Testis (tissue), 3 donors: ENCODE results near the gene GNA12. TPM values are rescaled to one million over a fixed set of nuclear protein-coding genes. Genes with fewer than 3 reads are reported as not detected.

Experiments
- DNase-seq: peaks from one replicate; pipeline ENCODE4 v3.0.0-alpha.2; 2019
- H3K27ac ChIP-seq, 2 donors: fragments of 200-600 bp; sonication (generic); one replicate each; pipeline ENCODE4 v1.5.1; 2019
- H3K27me3 ChIP-seq: fragments of 200-600 bp; sonication (generic); one replicate; pipeline ENCODE4 v1.5.1; 2019
- H3K36me3 ChIP-seq: fragments of 200-600 bp; sonication (generic); one replicate; pipeline ENCODE4 v1.5.1; 2017; ENCODE audit warnings: low read depth; ENCODE audit errors: missing control alignments
- H3K4me1 ChIP-seq: fragments of 200-600 bp; sonication (generic); one replicate; pipeline ENCODE4 v1.5.1; 2019
- H3K4me3 ChIP-seq, 2 donors: fragments of 200-600 bp; sonication (generic); one replicate each; pipeline ENCODE4 v1.5.1; 2017 to 2019
- H3K9me3 ChIP-seq: fragments of 200-600 bp; sonication (generic); one replicate; pipeline ENCODE4 v1.5.1; 2017
- POLR2A ChIP-seq: fragments of 450-650 bp; IDR thresholded peaks from one replicate; pipeline ENCODE4 v1.6.1; 2017; ENCODE audit warnings: antibody characterized with exemption, mild to moderate bottlenecking, moderate library complexity
- WGBS, 2 donors: methylation state at CpG; one replicate each; pipeline ENCODE4 v1.1.5; 2018; 5-methylcytosine and 5-hydroxymethylcytosine counted together
- intact Hi-C: fragments of 100-400 bp; cut with DNase I; formaldehyde crosslinking; loops from one replicate; pipeline ENCODE4 v1.15.1; 2023; ENCODE audit warnings: low total_unique reads
- polyA plus RNA-seq: library from polyadenylated mRNA; stranded (reverse); fragments of 350-450 nt; fragmentation: Illumina TruSeq; extraction: RNeasy Lipid Tissue Mini Kit (QIAGEN cat#74804); gene quantifications from one replicate; pipeline ENCODE4 v1.2.3, GENCODE V29; 2014; ENCODE audit warnings: low read depth, low replicate concordance; ENCODE audit not compliant: insufficient read depth
- total RNA-seq, 2 donors: library from RNA; depleted of rRNA; stranded (reverse); fragments of >200 nt; gene quantifications; one replicate each; pipeline ENCODE4 v1.2.3, GENCODE V29; 2016
- TF ChIP-seq, protein P1 (sequence below), 3 experiments: fragments of 450-650 bp in 2 of 3; fragments of 200-600 bp in 1 of 3; sonication (generic) in 1 of 3; IDR thresholded peaks; one replicate each; pipeline ENCODE4 v1.5.1; 2016 to 2019; ENCODE audit warnings: antibody characterized with exemption in 3 of 3, mild to moderate bottlenecking in 2 of 3, moderate library complexity in 1 of 3

The GNA12 gene
- total and polyA plus RNA-seq, 3 donors from 2014 or later, result 50.0 to 69.6 (median 53.2) TPM

DNA sequence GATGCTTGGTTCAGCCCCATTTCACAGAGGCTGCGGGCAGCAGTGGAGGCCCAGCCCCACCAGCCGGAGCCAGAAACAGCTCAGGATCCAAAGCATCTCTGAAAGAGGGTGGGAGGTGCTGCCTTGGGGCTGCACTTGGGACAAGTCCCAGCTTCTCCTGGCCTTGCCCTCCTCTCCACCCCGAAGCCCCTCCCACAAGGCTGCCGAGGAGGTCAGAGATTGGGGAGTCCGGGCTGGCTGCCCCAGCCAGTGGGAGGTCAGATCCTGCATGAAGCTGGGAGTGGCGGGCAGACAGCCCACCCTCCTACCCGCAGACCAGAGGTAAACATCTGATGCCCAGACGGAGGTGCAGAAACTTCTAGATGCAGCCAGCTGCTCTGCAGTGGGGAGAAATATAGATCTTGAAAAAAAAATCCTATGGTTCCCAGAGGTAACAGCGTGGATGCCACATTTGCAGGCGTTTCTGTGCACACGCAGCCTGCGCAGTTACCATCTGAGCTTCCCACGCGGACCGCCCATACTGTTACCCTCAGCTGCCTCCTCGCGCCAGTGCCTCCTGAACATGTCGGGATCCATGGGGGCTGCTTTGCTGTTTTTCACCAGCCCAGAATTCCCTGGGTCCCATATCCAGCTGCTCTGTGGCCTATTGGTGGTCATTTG, 36.9 kb upstream of the GNA12 start:
- intact Hi-C loops, result no loop called here
- Histone ChIP-seq H3K9me3 (no peaks in the 10 kb centered on the region), H3K36me3 (no peaks in the 10 kb centered on the region), H3K27ac (no peak overlapping the region), H3K27me3 (no peaks in the 10 kb centered on the region), H3K4me3 (no peak overlapping the region), H3K4me1 (no peaks in the 10 kb centered on the region)
- no peak for DNase-seq
- no peak for TF ChIP-seq POLR2A
- TF ChIP-seq, protein P1, sequence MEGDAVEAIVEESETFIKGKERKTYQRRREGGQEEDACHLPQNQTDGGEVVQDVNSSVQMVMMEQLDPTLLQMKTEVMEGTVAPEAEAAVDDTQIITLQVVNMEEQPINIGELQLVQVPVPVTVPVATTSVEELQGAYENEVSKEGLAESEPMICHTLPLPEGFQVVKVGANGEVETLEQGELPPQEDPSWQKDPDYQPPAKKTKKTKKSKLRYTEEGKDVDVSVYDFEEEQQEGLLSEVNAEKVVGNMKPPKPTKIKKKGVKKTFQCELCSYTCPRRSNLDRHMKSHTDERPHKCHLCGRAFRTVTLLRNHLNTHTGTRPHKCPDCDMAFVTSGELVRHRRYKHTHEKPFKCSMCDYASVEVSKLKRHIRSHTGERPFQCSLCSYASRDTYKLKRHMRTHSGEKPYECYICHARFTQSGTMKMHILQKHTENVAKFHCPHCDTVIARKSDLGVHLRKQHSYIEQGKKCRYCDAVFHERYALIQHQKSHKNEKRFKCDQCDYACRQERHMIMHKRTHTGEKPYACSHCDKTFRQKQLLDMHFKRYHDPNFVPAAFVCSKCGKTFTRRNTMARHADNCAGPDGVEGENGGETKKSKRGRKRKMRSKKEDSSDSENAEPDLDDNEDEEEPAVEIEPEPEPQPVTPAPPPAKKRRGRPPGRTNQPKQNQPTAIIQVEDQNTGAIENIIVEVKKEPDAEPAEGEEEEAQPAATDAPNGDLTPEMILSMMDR (IDR thresholded peaks at IDR 0.05), result no peak
- WGBS, 2 donors, result 48 to 51% methylated on average over 15 to 18 of the region's 18 CpGs

DNA sequence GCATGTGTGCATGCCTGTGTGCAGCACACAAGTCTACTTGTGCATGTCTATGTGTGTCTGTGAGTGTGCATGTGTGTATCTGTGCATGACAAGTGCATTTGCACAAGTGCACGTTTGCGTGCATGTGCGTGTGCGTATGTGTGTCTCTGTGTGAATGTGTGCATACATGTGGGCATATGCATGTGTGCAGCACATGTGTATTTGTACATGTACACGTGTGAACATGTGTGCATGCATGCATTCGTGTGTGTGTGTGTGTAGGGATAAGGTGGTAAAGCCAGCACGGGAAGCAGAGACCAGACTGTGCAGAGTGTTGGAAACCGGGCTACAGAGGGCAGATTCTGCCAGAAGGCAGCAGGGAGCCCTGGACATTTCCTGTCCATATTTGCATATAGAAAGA, 35.9 kb upstream of the GNA12 start:
- H3K9me3 ChIP-seq, result no peaks in the 10 kb centered on the region
- no peak overlapping the region for H3K27ac ChIP-seq
- WGBS, 2 donors, result 51 to 52% methylated on average over 8 of the region's 8 CpGs
- no peak for DNase-seq
- H3K4me1 ChIP-seq, result no peaks in the 10 kb centered on the region
- intact Hi-C loops, result no loop called here
- H3K27me3 ChIP-seq, result no peaks in the 10 kb centered on the region
- TF ChIP-seq, protein P1 (IDR thresholded peaks at IDR 0.05), result no peak
- TF ChIP-seq POLR2A, result no peak
- H3K36me3 ChIP-seq, result no peaks in the 10 kb centered on the region
- no peak overlapping the region for H3K4me3 ChIP-seq

DNA sequence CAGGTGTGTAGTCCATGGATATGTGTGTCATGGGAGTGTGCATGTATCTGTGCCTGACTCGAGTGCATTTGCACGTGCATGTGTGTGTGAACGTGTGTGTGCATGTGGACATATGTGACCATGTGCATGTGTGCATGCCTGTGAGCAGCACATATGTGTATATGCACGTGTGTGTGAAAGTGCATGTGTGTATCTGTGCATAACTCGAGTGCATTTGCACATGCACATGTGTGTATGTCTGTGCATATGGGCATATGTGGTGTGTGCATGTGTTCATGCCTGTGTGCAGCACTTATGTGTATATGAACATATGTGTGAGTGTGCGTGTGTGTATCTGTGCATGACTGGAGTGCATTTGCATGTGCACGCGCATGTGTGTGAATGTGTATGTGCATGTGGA, 35.2 kb upstream of the GNA12 start:
- no peak overlapping the region for H3K27ac ChIP-seq
- H3K9me3 ChIP-seq, result no peaks in the 10 kb centered on the region
- H3K4me1 ChIP-seq, result no peaks in the 10 kb centered on the region
- 65 to 86% methylated on average over 8 of the region's 8 CpGs for WGBS, 2 donors
- no peaks in the 10 kb centered on the region for H3K36me3 ChIP-seq
- TF ChIP-seq, protein P1 (IDR thresholded peaks at IDR 0.05), result no peak
- no peak for TF ChIP-seq POLR2A
- H3K27me3 ChIP-seq, result no peaks in the 10 kb centered on the region
- intact Hi-C loops, result no loop called here
- no peak overlapping the region for H3K4me3 ChIP-seq
- no peak for DNase-seq

DNA sequence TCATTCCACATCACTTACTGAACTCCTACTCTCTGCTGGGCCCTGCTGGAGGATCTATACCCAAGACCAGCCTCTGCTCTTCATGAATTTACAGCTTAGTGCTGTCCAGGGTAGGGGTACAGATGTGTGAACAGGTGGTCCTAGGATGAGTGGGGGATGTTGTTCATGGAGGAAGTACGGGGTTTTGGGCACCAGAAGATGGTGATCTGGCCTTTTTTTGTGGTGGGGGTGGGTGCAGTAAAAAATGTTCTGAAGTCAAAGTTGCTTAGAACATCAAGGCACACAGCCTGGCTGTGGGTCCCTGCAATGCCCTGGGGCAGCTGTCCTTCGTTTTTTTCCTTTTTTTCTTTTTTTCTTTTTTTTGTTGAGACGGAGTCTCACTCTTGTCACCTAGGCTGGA, 34.2 kb upstream of the GNA12 start:
- Histone ChIP-seq H3K27ac (no peak overlapping the region), H3K27me3 (no peaks in the 10 kb centered on the region), H3K9me3 (no peaks in the 10 kb centered on the region), H3K4me1 (no peaks in the 10 kb centered on the region), H3K4me3 (no peak overlapping the region), H3K36me3 (no peaks in the 10 kb centered on the region)
- intact Hi-C loops, result no loop called here
- WGBS, 2 donors, result 87 to 88% methylated on average over 3 of the region's 3 CpGs
- TF ChIP-seq, protein P1 (IDR thresholded peaks at IDR 0.05), result no peak
- TF ChIP-seq POLR2A, result no peak
- no peak for DNase-seq
